HL-60 (cell line): Measurements from ENCODE around the gene ZCCHC24.

Experiments used
- CTCF ChIP-seq: IDR thresholded peaks from one replicate; pipeline ENCODE4 v1.5.1; 2011; ENCODE audit warnings: low read length, control low read depth, inconsistent platforms; ENCODE audit not compliant: insufficient read depth
- POLR2AphosphoS5 ChIP-seq: IDR thresholded peaks from 2 replicates; pipeline ENCODE4 v1.6.1; 2012; ENCODE audit warnings: low read depth
- REST ChIP-seq: IDR thresholded peaks from 2 replicates; pipeline ENCODE4 v1.6.1; 2012; ENCODE audit warnings: low read depth; ENCODE audit not compliant: insufficient replicate concordance

DNA sequence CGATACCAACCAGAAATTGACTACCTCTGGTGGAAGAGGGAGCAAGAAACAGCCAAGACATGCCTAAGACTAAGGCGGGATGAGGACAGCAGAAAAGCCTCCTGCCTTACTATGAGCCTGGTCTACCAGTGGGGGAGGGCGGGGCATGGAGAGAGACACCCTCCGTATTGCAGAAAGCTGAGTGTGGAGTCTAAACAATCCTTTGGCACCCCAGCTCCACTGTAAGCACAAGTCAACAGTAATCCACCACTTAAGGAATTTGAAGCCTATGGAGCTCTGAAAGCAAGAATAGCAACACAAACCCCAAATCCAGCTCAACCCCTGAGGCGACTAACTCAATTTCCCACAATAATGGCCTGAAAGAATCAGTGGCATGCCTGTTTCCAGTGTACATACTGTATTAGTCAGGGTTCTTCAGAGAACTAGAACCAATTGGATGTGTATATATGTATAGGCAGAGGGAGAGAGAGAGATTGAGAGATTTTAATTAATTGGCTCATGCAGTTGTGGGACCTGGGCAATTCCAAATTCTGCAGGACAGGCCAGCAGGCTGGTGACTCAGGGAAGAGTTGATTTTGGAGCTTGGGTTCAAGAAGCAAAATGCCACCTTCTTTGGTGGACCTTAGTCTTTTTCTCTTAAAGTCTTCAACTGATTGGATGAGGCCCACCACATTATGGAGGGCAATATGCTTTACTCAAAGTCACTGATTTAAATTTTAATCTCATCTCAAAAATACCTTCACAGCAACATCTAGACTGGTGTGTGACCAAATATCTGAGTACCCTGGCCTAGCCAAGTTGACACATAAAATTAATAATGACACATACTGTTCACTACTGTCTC lies 84.7 kb downstream of the ZCCHC24 start:
- TF ChIP-seq CTCF = no peak
- no peak for TF ChIP-seq POLR2AphosphoS5
- no peak for TF ChIP-seq REST
